ENCODE measurements around the gene IKZF2. TPM values are rescaled to one million over a fixed set of nuclear protein-coding genes. Genes with fewer than 3 reads are reported as not detected.

Gene IKZF2
- total and polyA plus RNA-seq, 2 of the 4 experiments (the other 2 are of a cell fraction) = 2.1 to 25.5 TPM

- H4K20me1 ChIP-seq (ENCODE audit: insufficient read depth, low read length) = no peaks in the 10 kb centered on the region
- no peak overlapping the region for H3K14ac ChIP-seq (replicated peaks; ENCODE audit: low read depth, low read length)
- H2BK20ac ChIP-seq (ENCODE audit: low read depth, low read length) = no peak overlapping the region
- POLR2A ChIA-PET (ENCODE audit: unreplicated experiment) = no interaction called here
- no peak overlapping the region for H3K9ac ChIP-seq (ENCODE audit: low read depth, low read length)
- no peak overlapping the region for H2AK5ac ChIP-seq (ENCODE audit: low read depth, low read length)
- no peak overlapping the region for H3K4me3 ChIP-seq (ENCODE audit: insufficient read depth, low read depth, low read length)
- H3K23ac ChIP-seq (ENCODE audit: low read depth, low read length) = no peak overlapping the region
- CTCF ChIA-PET = interaction anchor here (1.4 kb wide), 1 partner anchor 254 kb away, joined by 8 read pairs; no protein-coding TSS in a partner anchor
- no peak overlapping the region for H2BK15ac ChIP-seq (ENCODE audit: low read depth, low read length)
- H3K4me1 ChIP-seq (ENCODE audit: control insufficient read depth, insufficient read depth, low read length) = no peaks in the 10 kb centered on the region
- no peak overlapping the region for H2BK120ac ChIP-seq (ENCODE audit: low read depth, low read length)
- H4K5ac ChIP-seq (ENCODE audit: low read depth, low read length) = no peak overlapping the region
- no peak overlapping the region for H3K56ac ChIP-seq (ENCODE audit: extremely low read depth, insufficient read depth, low read length)
- H3K18ac ChIP-seq (ENCODE audit: low read depth, low read length) = no peak overlapping the region
- no peak overlapping the region for H3K4me2 ChIP-seq (ENCODE audit: low read depth, low read length)
- dilution Hi-C loops (cut with HindIII; ENCODE audit: low sequenced_read_pairs, unreplicated experiment) = no loop called here
- DNase-seq = no peak
- ATAC-seq (ENCODE audit: low read depth) = no peak
- intact Hi-C loops (cut with micrococcal nuclease) = no loop called here
- H2AK9ac ChIP-seq (replicated peaks; ENCODE audit: low read depth, low read length, poor library complexity) = no peak overlapping the region
- no peak overlapping the region for H4K91ac ChIP-seq (ENCODE audit: insufficient read depth, low read depth, low read length)
- no peaks in the 10 kb centered on the region for H3K9me1 ChIP-seq (ENCODE audit: insufficient read depth, low read length)
- in situ Hi-C loops (cut with MboI; ENCODE audit: low sequenced_read_pairs) = no loop called here
- H3K9me3 ChIP-seq (ENCODE audit: control insufficient read depth, insufficient read depth, low read length) = no peaks in the 10 kb centered on the region
- 0 out of 2 replicates have a peak, but pooled peaks cover 2% of the 10 kb centered on the region for H3K36me3 ChIP-seq (ENCODE audit: control insufficient read depth, insufficient read depth, low read length)
- no TSS peak for BruUV-seq (replicated peaks)
- H3K79me1 ChIP-seq (ENCODE audit: low read depth in 1 of 2, low read length in 2 of 2) = peaks cover 9 to 11% of the 10 kb centered on the region in 2 experiments
- no CpG with 5 or more reads among the region's 1 CpG for WGBS, 2 experiments (ENCODE audit: extremely low coverage in 2 of 2, insufficient read length in 1 of 2)
- no peak overlapping the region for H3K4ac ChIP-seq (ENCODE audit: low read depth, low read length)
- H4K8ac ChIP-seq (ENCODE audit: low read depth in 2 of 2, low read length in 2 of 2) = no peak overlapping the region
- H3K27ac ChIP-seq (ENCODE audit: insufficient read depth, low read length) = no peak overlapping the region
- no peak for TF ChIP-seq MAFK (IDR thresholded peaks at IDR 0.05; ENCODE audit: low read depth, low read length)
- no peak overlapping the region for H2AFZ ChIP-seq (replicated peaks; ENCODE audit: low read length, poor library complexity)
- H2BK5ac ChIP-seq (ENCODE audit: low read depth, low read length, poor library complexity, severe bottlenecking) = no peak overlapping the region
- no peaks in the 10 kb centered on the region for H3K27me3 ChIP-seq (ENCODE audit: control insufficient read depth, insufficient read depth, low read length)
These were observed 5.6 kb downstream of the IKZF2 start for GRCh38 chr2:213145715-213146242.

All from IMR-90 (cell line).